ELF-1 (cell line): ENCODE results near the gene MYO1H.

Experiments
- DNase-seq: peaks from one replicate; pipeline ENCODE4 v3.0.0-alpha.2; 2016; ENCODE audit warnings: low read depth, low spot score

Gene MYO1H

GRCh38 chr12:109448272-109448671 lies 100.6 kb downstream of the MYO1H start:
- no peak for DNase-seq

- no peak for DNase-seq
Observed at GRCh38 chr12:109448707-109449390, 101.1 kb downstream of the MYO1H start.

DNA sequence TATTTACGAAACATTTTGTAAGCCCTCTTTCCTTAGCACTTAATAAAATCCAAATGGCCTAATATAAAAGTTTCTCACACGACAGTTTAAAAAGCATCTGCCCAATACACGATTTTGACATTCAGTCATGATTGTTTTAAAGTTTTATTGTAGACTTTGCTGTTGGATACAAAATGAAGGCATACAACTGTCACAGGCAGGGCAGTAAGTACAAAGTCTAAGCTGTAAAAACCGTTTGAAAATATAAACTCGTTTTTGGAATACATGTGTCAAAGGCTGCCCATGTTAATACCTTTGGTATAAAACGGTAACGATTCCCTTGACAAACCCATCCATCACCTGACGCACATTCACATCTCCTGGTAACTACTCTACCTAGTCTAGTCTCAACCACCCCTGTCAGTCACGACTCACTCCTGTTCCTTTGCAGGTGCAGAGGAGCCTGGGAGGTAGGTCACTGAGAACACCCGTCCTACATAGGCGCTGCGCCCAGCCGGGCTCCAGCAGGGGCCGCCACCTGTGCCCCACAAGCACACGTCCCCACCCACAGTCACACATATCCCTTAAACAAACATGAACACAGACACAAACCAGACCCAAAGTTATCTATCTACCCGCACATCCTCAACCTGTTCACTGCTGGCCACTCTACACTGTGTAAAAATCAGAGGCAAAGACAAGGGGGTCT lies 102.3 kb downstream of the MYO1H start:
- DNase-seq, result peak; percentile 60

DNA sequence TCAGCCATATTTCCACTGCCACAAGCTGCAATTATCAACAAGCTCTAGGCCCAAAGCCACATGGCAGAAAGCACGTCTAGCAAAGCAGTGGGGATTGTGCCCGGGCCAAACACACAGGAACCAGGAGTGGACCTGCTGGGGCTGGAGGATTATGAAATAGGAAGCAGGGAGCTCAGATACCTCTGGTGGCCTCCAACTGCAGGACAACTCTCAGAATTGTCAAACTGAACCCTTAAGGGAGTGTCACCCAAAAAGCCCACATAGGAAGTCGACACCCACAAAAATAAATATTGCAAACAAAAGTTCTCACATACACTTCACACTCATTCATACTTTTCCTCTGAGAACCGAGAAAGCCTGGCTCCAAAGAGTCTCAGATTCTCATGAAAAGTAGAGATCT lies 103.3 kb downstream of the MYO1H start:
- DNase-seq, result no peak

GRCh38 chr12:109451400-109451799 lies 103.7 kb downstream of the MYO1H start:
- DNase-seq, result no peak

DNA sequence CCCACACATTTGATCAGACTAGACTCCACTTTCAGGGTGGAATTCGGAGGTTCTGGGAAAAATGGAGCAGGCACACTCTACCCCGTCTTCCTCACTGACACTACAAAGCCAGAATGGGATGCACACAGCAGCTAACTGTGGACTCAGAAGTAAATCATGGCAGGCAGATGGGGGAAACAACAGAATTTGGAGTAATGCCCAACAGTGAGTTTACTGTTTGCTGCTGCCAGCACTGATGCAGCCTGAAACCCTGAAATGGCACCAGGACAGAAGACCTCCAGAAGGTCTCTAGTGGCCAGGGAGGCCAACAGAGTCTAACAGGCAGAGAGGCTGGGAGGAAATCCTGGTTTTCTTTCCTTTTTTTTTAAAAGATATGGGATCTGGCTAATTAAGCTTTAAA lies 104.8 kb downstream of the MYO1H start:
- no peak for DNase-seq

DNA sequence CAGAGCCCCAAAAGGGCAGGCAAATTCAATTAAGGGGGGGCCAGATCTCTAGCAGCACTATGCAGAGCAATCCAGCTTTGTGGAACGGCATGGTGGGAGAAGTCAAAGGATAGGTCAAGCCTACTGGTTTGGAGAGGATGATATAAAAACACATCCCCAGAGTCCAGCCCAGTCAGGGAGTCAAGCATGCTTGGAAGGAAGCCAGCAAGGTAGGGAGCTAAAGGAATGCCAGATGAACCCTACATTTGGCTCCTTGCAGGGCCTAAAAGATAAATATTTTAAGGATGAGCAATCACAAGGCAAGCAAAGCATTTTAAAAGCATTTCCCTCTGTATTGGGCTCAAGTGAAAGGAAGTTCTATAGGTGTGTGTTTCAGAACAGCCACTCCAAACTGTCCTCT lies 108.0 kb downstream of the MYO1H start:
- DNase-seq, result no peak

GRCh38 chr12:109458086-109458485 lies 110.4 kb downstream of the MYO1H start:
- no peak for DNase-seq

DNA sequence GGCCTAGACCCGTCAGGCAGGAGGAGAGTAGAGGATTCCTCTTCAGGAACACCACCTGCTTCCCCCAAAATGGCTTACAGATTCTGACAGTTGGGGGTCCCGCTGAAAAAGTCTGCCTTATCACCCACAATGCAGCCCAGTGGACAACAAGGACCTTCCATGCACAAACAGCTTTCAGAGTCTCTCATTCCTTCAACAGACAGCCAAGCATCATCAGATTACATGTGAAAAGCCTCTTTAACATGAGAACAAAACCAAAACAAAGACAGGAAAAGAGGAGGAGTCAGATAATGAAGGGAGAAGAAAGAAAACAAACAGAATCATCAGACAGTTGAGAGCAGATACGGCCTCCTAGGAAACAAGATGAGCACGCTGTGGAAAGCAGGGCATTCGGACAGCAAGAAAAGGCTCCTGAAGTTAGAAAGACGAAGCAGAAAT lies 111.1 kb downstream of the MYO1H start:
- DNase-seq, result peak; percentile 72

DNA sequence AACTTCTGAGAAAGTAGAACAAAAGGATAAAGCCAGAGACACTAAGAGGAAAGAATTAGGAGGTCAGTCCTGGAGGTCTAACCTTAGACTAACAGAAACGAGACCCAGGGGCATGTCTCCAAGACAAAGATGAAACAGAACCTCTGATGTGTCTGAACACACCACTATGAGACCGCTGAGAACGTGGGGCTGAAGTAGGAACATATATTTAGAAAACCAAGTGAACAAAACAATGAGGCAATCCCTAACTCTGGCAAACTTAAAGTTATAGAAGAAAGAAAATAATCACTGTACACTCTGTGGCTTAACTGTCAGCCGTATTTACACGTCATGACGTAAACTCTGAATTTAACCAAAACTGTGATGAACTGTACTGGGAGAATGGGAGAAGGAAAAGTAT lies 111.5 kb downstream of the MYO1H start:
- DNase-seq, result no peak

DNA sequence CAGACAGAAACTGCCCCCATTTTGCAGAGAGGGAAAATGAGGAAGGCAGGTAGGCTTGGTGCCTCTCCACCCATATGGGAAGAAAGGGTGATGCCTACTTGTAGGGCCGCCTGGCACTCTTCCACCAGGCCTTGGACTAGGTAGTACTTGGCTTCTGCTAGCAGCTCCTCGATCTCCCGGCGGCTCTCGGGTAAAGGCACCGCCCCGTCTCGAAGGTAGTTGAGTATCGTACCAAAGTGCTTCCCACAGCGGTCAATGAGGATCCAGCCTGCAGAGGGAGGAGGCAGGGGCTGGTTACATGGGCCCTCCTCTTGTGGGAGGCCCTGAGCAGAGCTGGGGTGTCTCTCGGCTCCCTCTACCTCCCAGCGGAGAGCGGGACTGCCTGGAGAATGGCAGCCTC lies 112.8 kb downstream of the MYO1H start:
- DNase-seq, result peak; percentile 5

DNA sequence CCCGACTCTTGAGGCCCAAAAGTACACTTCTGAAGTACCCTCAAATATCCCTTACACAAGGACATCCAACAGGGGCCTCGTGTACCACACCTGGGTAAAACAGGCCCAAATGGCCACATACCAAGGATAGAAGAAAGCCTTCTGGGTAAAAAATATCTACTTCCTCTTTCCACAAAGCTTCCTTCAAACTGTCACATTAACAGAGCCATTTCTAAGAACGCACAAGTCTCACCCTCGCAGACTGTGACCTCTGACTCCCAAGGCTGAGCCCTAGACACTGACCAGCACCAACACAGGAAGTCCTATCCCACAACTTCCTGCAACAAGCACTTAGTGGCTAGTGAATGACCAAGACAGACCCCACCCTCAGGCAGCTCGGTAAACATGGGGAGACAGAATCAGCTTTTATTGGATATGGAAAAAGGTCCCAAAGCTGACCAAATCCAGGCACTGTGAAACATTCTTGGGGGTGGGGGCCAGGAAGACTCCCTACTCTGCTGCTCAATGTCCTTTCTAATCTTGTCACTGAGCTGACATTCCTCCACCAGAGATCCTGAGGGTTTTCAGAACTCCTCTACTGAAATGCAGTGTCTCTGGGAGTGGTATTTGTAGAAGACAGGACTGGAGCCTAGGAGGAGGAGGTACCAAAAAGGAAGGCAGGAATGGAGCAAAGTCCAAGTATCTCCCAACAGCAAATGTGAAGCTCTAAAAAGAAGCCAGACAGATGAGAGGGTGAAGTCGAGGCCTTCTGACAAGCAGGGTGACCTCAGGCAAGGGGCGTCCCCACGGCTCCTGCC lies 113.5 kb downstream of the MYO1H start:
- DNase-seq, result peak; percentile 66

- DNase-seq, result peak; percentile 67
Observed at GRCh38 chr12:109461846-109462756, 114.4 kb downstream of the MYO1H start.

GRCh38 chr12:109462868-109463692 lies 115.4 kb downstream of the MYO1H start:
- DNase-seq, result peak; percentile 80

- peak; percentile 14 for DNase-seq
Observed at GRCh38 chr12:109463756-109464155, 116.1 kb downstream of the MYO1H start.

GRCh38 chr12:109464642-109465351 lies 117.1 kb downstream of the MYO1H start:
- DNase-seq, result no peak

GRCh38 chr12:109466305-109466704 lies 118.6 kb downstream of the MYO1H start:
- no peak for DNase-seq

DNA sequence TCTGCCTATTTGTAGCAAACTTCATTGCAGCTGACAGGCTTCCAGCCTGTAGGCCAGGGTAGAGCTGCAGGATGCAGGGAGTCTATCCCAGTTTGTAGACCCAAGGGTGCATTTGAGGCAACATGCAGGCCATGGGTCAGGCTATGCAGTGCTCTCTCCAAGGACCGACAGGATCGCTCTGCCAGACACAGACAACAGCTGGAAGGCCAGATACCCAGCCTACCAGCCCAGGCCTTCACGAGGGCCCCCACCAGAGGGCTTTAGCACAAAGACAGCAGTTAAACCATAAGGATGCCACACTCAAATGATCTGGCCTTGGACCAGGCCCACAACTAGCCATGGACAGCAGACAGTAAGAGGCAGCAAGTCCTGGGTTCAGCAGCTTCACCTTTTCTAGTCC lies 119.1 kb downstream of the MYO1H start:
- no peak for DNase-seq

- DNase-seq, result no peak
Observed at GRCh38 chr12:109467978-109468676, 120.4 kb downstream of the MYO1H start.
